CD4-positive, alpha-beta T cell (primary cell): ENCODE measurements around the gene DPH7. TPM values are rescaled to one million over a fixed set of nuclear protein-coding genes. Genes with fewer than 3 reads are reported as not detected.

Experiments used
- ATAC-seq: fragments of 200-7000 bp; cut with Tn5 transposase; one replicate; pipeline ENCODE4 v1.10.0; 2022; ENCODE audit warnings: mild to moderate bottlenecking; ENCODE audit not compliant: poor library complexity
- CTCF ChIA-PET: fragments of 350-600 bp; sonication (Branson Sonifier 250); formaldehyde crosslinking; loops from one replicate; lab custom pipeline; 2021; ENCODE audit warnings: antibody characterized with exemption, inconsistent platforms; lab: Charles Lee
- POLR2A ChIA-PET: fragments of 350-600 bp; sonication (Branson Sonifier 250); formaldehyde crosslinking; loops from one replicate; lab custom pipeline; 2021; ENCODE audit warnings: antibody characterized with exemption, inconsistent platforms; lab: Charles Lee
- DNase-seq, 14 experiments: peaks; one replicate each; pipeline ENCODE4 v3.0.0-alpha.2; 2013 to 2020; ENCODE audit warnings: mixed read lengths in 2 of 14
- H3K27ac ChIP-seq, 2 donors: one replicate each; pipeline versions ENCODE4 v1.5.1 to v1.7.0; 2013; ENCODE audit warnings: low read length in 2 of 2, low read depth in 1 of 2, mild to moderate bottlenecking in 1 of 2
- H3K27me3 ChIP-seq, 2 experiments: 1 replicate in 1 of 2; 2 replicates in 1 of 2; pipeline versions ENCODE4 v1.6.1 to v1.7.0; 2013; ENCODE audit warnings: low read length in 2 of 2, control low read depth in 1 of 2, mild to moderate bottlenecking in 1 of 2, moderate library complexity in 1 of 2; ENCODE audit not compliant: insufficient read depth in 2 of 2, control insufficient read depth in 1 of 2
- H3K36me3 ChIP-seq: one replicate; pipeline ENCODE4 v1.6.1; 2013; ENCODE audit warnings: low read length, control low read depth; ENCODE audit not compliant: insufficient read depth
- H3K4me1 ChIP-seq: one replicate; pipeline ENCODE4 v1.6.1; 2013; ENCODE audit warnings: low read length, control low read depth; ENCODE audit not compliant: insufficient read depth
- H3K4me3 ChIP-seq: one replicate; pipeline ENCODE4 v1.5.1; 2013; ENCODE audit warnings: mild to moderate bottlenecking, low read length, moderate library complexity
- H3K9me3 ChIP-seq, 2 experiments: 1 replicate in 1 of 2; 2 replicates in 1 of 2; pipeline versions ENCODE4 v1.6.1 to v1.7.0; 2013; ENCODE audit warnings: low read length in 2 of 2, mild to moderate bottlenecking in 2 of 2, control low read depth in 1 of 2, moderate library complexity in 1 of 2; ENCODE audit not compliant: control insufficient read depth in 1 of 2, insufficient read depth in 1 of 2
- H3K27ac Mint-ChIP-seq: one replicate; pipeline ENCODE4 v1.8.0; 2020; ENCODE audit warnings: mixed read lengths
- H3K27me3 Mint-ChIP-seq: one replicate; pipeline ENCODE4 v1.8.0; 2021; ENCODE audit warnings: mixed read lengths
- H3K36me3 Mint-ChIP-seq: one replicate; pipeline ENCODE4 v1.8.0; 2021; ENCODE audit warnings: low read depth, mixed read lengths
- H3K4me1 Mint-ChIP-seq: one replicate; pipeline ENCODE4 v1.8.0; 2021; ENCODE audit warnings: low read depth, mixed read lengths
- H3K4me3 Mint-ChIP-seq: one replicate; pipeline ENCODE4 v1.8.0; 2020; ENCODE audit warnings: mild to moderate bottlenecking, mixed read lengths
- H3K9me3 Mint-ChIP-seq: one replicate; pipeline ENCODE4 v1.8.0; 2020; ENCODE audit warnings: mixed read lengths
- CTCF ChIP-seq: fragments of 200-600 bp; IDR thresholded peaks from one replicate; pipeline ENCODE4 v1.8.0; 2022; ENCODE audit warnings: antibody characterized with exemption, mild to moderate bottlenecking
- intact Hi-C, 2 experiments: fragments of 100-400 bp; cut with DNase I in 1 of 2; cut with micrococcal nuclease in 1 of 2; formaldehyde crosslinking; loops; one replicate each; pipeline versions ENCODE4 v1.15.1 to v1.9.0; 2023 to 2025; cut with DNase I, micrococcal nuclease
- total RNA-seq, 174 experiments: library from RNA in 2 of 174; stranded (reverse) in 2 of 174; gene quantifications; one replicate each; pipeline ENCODE4 v1.2.3 and lab custom pipeline; 2021 to 2026

DPH7 gene
- total RNA-seq, 2 experiments from 2014 or later, result 36.4 to 36.8 TPM

- intact Hi-C loops, result no loop called here
- DNase-seq, result no peak
Observed at GRCh38 chr9:137530331-137530730, 48.4 kb downstream of the DPH7 start.

GRCh38 chr9:137524981-137525317 is 53.8 kb downstream of the DPH7 start:
- ATAC-seq (no peak), DNase-seq (no peak)
- H3K4me1 ChIP-seq, result peaks cover 3% of the 10 kb centered on the region
- TF ChIP-seq CTCF, result no peak
- H3K9me3 ChIP-seq, result no peaks in the 10 kb centered on the region
- H3K27ac ChIP-seq, result no peak overlapping the region
- H3K4me3 Mint-ChIP-seq, result no peak overlapping the region
- ChIA-PET CTCF (interaction anchor here (0.6 to 1.6 kb wide), 2 partner anchors 16 to 75 kb away, joined by 4 to 5 read pairs; no protein-coding TSS in a partner anchor), POLR2A (no interaction called here)
- H3K9me3 Mint-ChIP-seq, result no peaks in the 10 kb centered on the region
- no peak overlapping the region for H3K4me3 ChIP-seq
- H3K36me3 Mint-ChIP-seq, result no peaks in the 10 kb centered on the region
- no peak overlapping the region for H3K27ac Mint-ChIP-seq
- H3K27me3 Mint-ChIP-seq, result no peaks in the 10 kb centered on the region
- intact Hi-C loops, result loop anchor here (1.0 to 5.0 kb wide), 3 partner anchors 58 to 103 kb away; partner anchors contain the start of genes EXD3 (in 1 of the 2) and NOXA1 (in 1 of the 2)
- peaks cover 4% of the 10 kb centered on the region for H3K4me1 Mint-ChIP-seq
- no peaks in the 10 kb centered on the region for H3K36me3 ChIP-seq
- H3K27me3 ChIP-seq, result no peaks in the 10 kb centered on the region

More at GRCh38 chr9:137530331-137530730, 48.4 kb downstream of the DPH7 start:
- Histone ChIP-seq H3K4me1 (peaks cover 11% of the 10 kb centered on the region), H3K27me3 (no peaks in the 10 kb centered on the region), H3K36me3 (no peaks in the 10 kb centered on the region), H3K9me3 (no peaks in the 10 kb centered on the region), H3K4me3 (no peak overlapping the region), H3K27ac (no peak overlapping the region)
- no peak overlapping the region for H3K4me3 Mint-ChIP-seq
- H3K4me1 Mint-ChIP-seq, result peaks cover 8% of the 10 kb centered on the region
- ATAC-seq, result no peak
- no peak overlapping the region for H3K27ac Mint-ChIP-seq
- no peaks in the 10 kb centered on the region for H3K27me3 Mint-ChIP-seq
- ChIA-PET POLR2A (no interaction called here), CTCF (no interaction called here)
- TF ChIP-seq CTCF, result no peak
- H3K36me3 Mint-ChIP-seq, result no peaks in the 10 kb centered on the region
- no peaks in the 10 kb centered on the region for H3K9me3 Mint-ChIP-seq

- ChIA-PET CTCF (interaction anchor here (0.6 to 1.6 kb wide), 2 partner anchors 15 to 76 kb away, joined by 4 to 5 read pairs; no protein-coding TSS in a partner anchor), POLR2A (no interaction called here)
- H3K4me1 ChIP-seq, result peaks cover 3% of the 10 kb centered on the region
- H3K9me3 ChIP-seq, result no peaks in the 10 kb centered on the region
- no peaks in the 10 kb centered on the region for H3K27me3 ChIP-seq
- H3K4me3 ChIP-seq, result no peak overlapping the region
- DNase-seq (peak in 1 of 14 experiments; percentile 15), ATAC-seq (no peak)
- Mint-ChIP-seq H3K4me3 (no peak overlapping the region), H3K9me3 (no peaks in the 10 kb centered on the region), H3K36me3 (no peaks in the 10 kb centered on the region), H3K4me1 (peaks cover 4% of the 10 kb centered on the region), H3K27ac (no peak overlapping the region), H3K27me3 (no peaks in the 10 kb centered on the region)
- TF ChIP-seq CTCF, result no peak
- no peaks in the 10 kb centered on the region for H3K36me3 ChIP-seq
- intact Hi-C loops, result loop anchor here in 1 of 2 experiments (1.0 to 5.0 kb wide), 2 partner anchors 57 to 100 kb away; no protein-coding TSS in a partner anchor
- H3K27ac ChIP-seq, result no peak overlapping the region
Observed at GRCh38 chr9:137524161-137524980, 54.4 kb downstream of the DPH7 start.
